ENCODE results near the gene KCTD17. TPM values are rescaled to one million over a fixed set of nuclear protein-coding genes. Genes with fewer than 3 reads are reported as not detected.

Gene KCTD17
- total RNA-seq, 1 experiment from 2014 or later = 29.4 TPM

- ATAC-seq = no peak
- Mint-ChIP-seq H3K36me3 (peaks cover 26% of the 10 kb centered on the region), H3K27ac (0 out of 2 replicates have a peak overlapping the region, but pooled peaks have one; percentile 23), H3K4me1 (peaks cover 21% of the 10 kb centered on the region), H3K27me3 (ENCODE audit: low read depth) (no peaks in the 10 kb centered on the region), H3K4me3 (no peak overlapping the region), H3K9me3 (no peaks in the 10 kb centered on the region)
- TF ChIP-seq ZNF232 (CRISPR knock-in tag; IDR thresholded peaks at IDR 0.05) = no peak
- no peak for TF ChIP-seq GRHL2 (CRISPR knock-in tag; IDR thresholded peaks at IDR 0.05; ENCODE audit: insufficient replicate concordance, severe bottlenecking)
- no peak for TF ChIP-seq ZNF416 (CRISPR knock-in tag; IDR thresholded peaks at IDR 0.05)
- TF ChIP-seq ZNF121 (CRISPR knock-in tag; IDR thresholded peaks at IDR 0.05) = no peak
- no peak for TF ChIP-seq HMGXB4 (CRISPR knock-in tag; IDR thresholded peaks at IDR 0.05)
- no peak for TF ChIP-seq ATF1 (CRISPR knock-in tag; IDR thresholded peaks at IDR 0.05)
- no peak for TF ChIP-seq JUN (CRISPR knock-in tag; IDR thresholded peaks at IDR 0.05)
- no peak for DNase-seq (ENCODE audit: low spot score)
- ChIA-PET CTCF (interaction anchor here (0.7 to 1.5 kb wide), 2 partner anchors 39 to 48 kb away, joined by 3 to 6 read pairs; no protein-coding TSS in a partner anchor), POLR2A (no interaction called here)
Observed at GRCh38 chr22:37026325-37026724, 25.2 kb upstream of the KCTD17 start.

- Mint-ChIP-seq H3K4me1 (peaks cover 24% of the 10 kb centered on the region), H3K27me3 (ENCODE audit: low read depth) (no peaks in the 10 kb centered on the region), H3K9me3 (no peaks in the 10 kb centered on the region), H3K27ac (no peak overlapping the region), H3K4me3 (no peak overlapping the region), H3K36me3 (peaks cover 26% of the 10 kb centered on the region)
- POLR2A ChIA-PET = no interaction called here
- ATAC-seq = no peak
- DNase-seq (ENCODE audit: low spot score) = no peak
- TF ChIP-seq ATF2 (CRISPR knock-in tag; IDR thresholded peaks at IDR 0.05; ENCODE audit: borderline replicate concordance, low read depth) = no peak
- CTCF ChIA-PET = no interaction called here
Observed at GRCh38 chr22:37027556-37027955, 24.0 kb upstream of the KCTD17 start.

- no peak overlapping the region for H3K4me3 Mint-ChIP-seq
- ChIA-PET CTCF (interaction anchor here (1.2 to 4.9 kb wide), 4 partner anchors 8 to 23 kb away, joined by 3 to 38 read pairs (median 4); partner anchors contain the start of genes KCTD17, MPST and TST), POLR2A (interaction anchor here (1.6 kb wide), 1 partner anchor 10 kb away, joined by 5 read pairs; the partner anchor contains the start of genes MPST and TST)
- DNase-seq (ENCODE audit: low spot score) = no peak
- no peak for ATAC-seq
- peaks cover 26% of the 10 kb centered on the region for H3K36me3 Mint-ChIP-seq
- H3K9me3 Mint-ChIP-seq = no peaks in the 10 kb centered on the region
- no peaks in the 10 kb centered on the region; the same call in 1 of the 2 replicates for H3K27me3 Mint-ChIP-seq (ENCODE audit: low read depth)
- peaks cover 35% of the 10 kb centered on the region for H3K4me1 Mint-ChIP-seq
- H3K27ac Mint-ChIP-seq = no peak overlapping the region
- TF ChIP-seq OVOL2 (CRISPR knock-in tag; IDR thresholded peaks at IDR 0.05; ENCODE audit: borderline replicate concordance) = no peak
- TF ChIP-seq IRF2 (CRISPR knock-in tag; IDR thresholded peaks at IDR 0.05; ENCODE audit: borderline replicate concordance, low read depth) = no peak
- TF ChIP-seq TEAD1 (CRISPR knock-in tag; IDR thresholded peaks at IDR 0.05) = no peak
- TF ChIP-seq ATF2 (CRISPR knock-in tag; IDR thresholded peaks at IDR 0.05; ENCODE audit: borderline replicate concordance, low read depth) = no peak
- TF ChIP-seq NFE2L1 (CRISPR knock-in tag; IDR thresholded peaks at IDR 0.05) = no peak
- no peak for TF ChIP-seq ZNF317 (CRISPR knock-in tag; IDR thresholded peaks at IDR 0.05; ENCODE audit: borderline replicate concordance, low read depth)
- TF ChIP-seq PRRX2 (CRISPR knock-in tag; IDR thresholded peaks at IDR 0.05) = no peak
- TF ChIP-seq USF2 (CRISPR knock-in tag; IDR thresholded peaks at IDR 0.05) = no peak
- no peak for TF ChIP-seq ZNF281 (CRISPR knock-in tag; IDR thresholded peaks at IDR 0.05)
- TF ChIP-seq FOXJ3 (CRISPR knock-in tag; IDR thresholded peaks at IDR 0.05; ENCODE audit: borderline replicate concordance) = no peak
- no peak for TF ChIP-seq AR (CRISPR knock-in tag; IDR thresholded peaks at IDR 0.05)
- TF ChIP-seq GTF2I (CRISPR knock-in tag; conservative IDR thresholded peaks at IDR 0.05) = no peak
Observed at GRCh38 chr22:37028692-37029674, 22.6 kb upstream of the KCTD17 start.

All from WTC11 (cell line).